B cell (primary cell): Measurements from ENCODE around the gene ARHGEF7. TPM values are rescaled to one million over a fixed set of nuclear protein-coding genes. Genes with fewer than 3 reads are reported as not detected.

Experiments used
- ATAC-seq: fragments of 200-7000 bp; cut with Tn5 transposase; one replicate; pipeline ENCODE4 v1.10.0; 2021; ENCODE audit warnings: low read depth, mild to moderate bottlenecking, moderate number of reproducible peaks, moderate library complexity
- CTCF ChIA-PET: fragments of 350-600 bp; sonication (Branson Sonifier 250); formaldehyde crosslinking; loops from one replicate; lab custom pipeline; 2021; ENCODE audit warnings: antibody characterized with exemption, inconsistent platforms; lab: Charles Lee
- POLR2A ChIA-PET: fragments of 350-600 bp; sonication (Branson Sonifier 250); formaldehyde crosslinking; loops from one replicate; lab custom pipeline; 2021; ENCODE audit warnings: antibody characterized with exemption; lab: Charles Lee
- DNase-seq: peaks from one replicate; pipeline ENCODE4 v3.0.0; 2013
- H2AFZ ChIP-seq: 2 replicates; pipeline ENCODE4 v1.6.1; 2012; ENCODE audit warnings: mild to moderate bottlenecking, low read depth, low read length; ENCODE audit not compliant: insufficient read depth, poor library complexity, severe bottlenecking
- H3K27ac ChIP-seq, 2 donors: 1 replicate in 1 of 2; 2 replicates in 1 of 2; pipeline ENCODE4 v1.5.1; 2012 to 2013; ENCODE audit warnings: low read length in 2 of 2, mild to moderate bottlenecking in 2 of 2, moderate library complexity in 1 of 2
- H3K27me3 ChIP-seq, 4 experiments: fragments of 200-600 bp in 1 of 4; sonication (generic) in 1 of 4; replicated peaks in 1 of 4; 1 replicate in 2 of 4; 2 replicates in 2 of 4; pipeline versions ENCODE4 v1.6.1 to v1.7.0; 2013 to 2016; ENCODE audit warnings: low read length in 3 of 4, mild to moderate bottlenecking in 2 of 4, mixed read lengths in 1 of 4, moderate library complexity in 1 of 4; ENCODE audit not compliant: insufficient read depth in 4 of 4, control insufficient read depth in 3 of 4; ENCODE audit errors: control extremely low read depth in 1 of 4
- H3K36me3 ChIP-seq, 2 experiments: replicated peaks in 1 of 2; 1 replicate in 1 of 2; 2 replicates in 1 of 2; pipeline versions ENCODE4 v1.6.1 to v1.7.1; 2013; ENCODE audit warnings: low read length in 1 of 2; ENCODE audit not compliant: insufficient read depth in 2 of 2, control insufficient read depth in 1 of 2; ENCODE audit errors: control extremely low read depth in 1 of 2, extremely low read depth in 1 of 2
- H3K4me1 ChIP-seq, 2 donors: fragments of 200-600 bp in 1 of 2; sonication (generic) in 1 of 2; 1 replicate in 1 of 2; 2 replicates in 1 of 2; pipeline versions ENCODE4 v1.5.1 to v1.6.1; 2013 to 2017; ENCODE audit warnings: low read length in 2 of 2; ENCODE audit not compliant: control insufficient read depth in 2 of 2, insufficient read depth in 2 of 2
- H3K4me2 ChIP-seq: replicated peaks from 2 replicates; pipeline ENCODE3; 2012; ENCODE audit warnings: mild to moderate bottlenecking, low read depth, low read length; ENCODE audit not compliant: poor library complexity, severe bottlenecking
- H3K4me3 ChIP-seq, 5 experiments: fragments of 200-600 bp in 1 of 5; sonication (generic) in 1 of 5; 1 replicate in 3 of 5; 2 replicates in 2 of 5; pipeline versions ENCODE4 v1.5.1 to v1.7.0; 2011 to 2016; ENCODE audit warnings: low read length in 4 of 5, mild to moderate bottlenecking in 4 of 5, low read depth in 2 of 5, control low read depth in 1 of 5, moderate library complexity in 1 of 5; ENCODE audit not compliant: insufficient read depth in 1 of 5; ENCODE audit errors: control extremely low read depth in 1 of 5, extremely low read depth in 1 of 5
- H3K79me2 ChIP-seq: fragments of 200-600 bp; sonication (generic); one replicate; pipeline ENCODE4 v1.6.0; 2016; ENCODE audit warnings: low read length; ENCODE audit not compliant: control insufficient read depth, insufficient read depth
- H3K9ac ChIP-seq: fragments of 200-600 bp; sonication (generic); 2 replicates; pipeline ENCODE4 v1.6.1; 2017; ENCODE audit warnings: mild to moderate bottlenecking, low read length, moderate library complexity
- H3K9me3 ChIP-seq, 3 donors: one replicate each; pipeline versions ENCODE4 v1.6.1 to v1.7.1; 2013; ENCODE audit warnings: low read length in 2 of 3; ENCODE audit not compliant: control insufficient read depth in 2 of 3, insufficient read depth in 1 of 3; ENCODE audit errors: control extremely low read depth in 1 of 3
- H4K20me1 ChIP-seq: 2 replicates; pipeline ENCODE4 v1.6.0; 2012; ENCODE audit warnings: mild to moderate bottlenecking, low read length; ENCODE audit not compliant: insufficient read depth, control insufficient read depth, poor library complexity, severe bottlenecking
- H3K27ac Mint-ChIP-seq: one replicate; pipeline ENCODE4 v1.8.0; 2021; ENCODE audit warnings: mixed read lengths
- H3K27me3 Mint-ChIP-seq: one replicate; pipeline ENCODE4 v1.8.0; 2021; ENCODE audit warnings: mixed read lengths
- H3K4me1 Mint-ChIP-seq: one replicate; pipeline ENCODE4 v1.8.0; 2021; ENCODE audit warnings: mixed read lengths
- H3K4me3 Mint-ChIP-seq: one replicate; pipeline ENCODE4 v1.8.0; 2021; ENCODE audit warnings: mixed read lengths
- H3K9me3 Mint-ChIP-seq: one replicate; pipeline ENCODE4 v1.8.0; 2022; ENCODE audit warnings: mixed read lengths; ENCODE audit not compliant: insufficient read depth
- EZH2 ChIP-seq: IDR thresholded peaks from 2 replicates; pipeline ENCODE4 v1.6.1; 2012; ENCODE audit warnings: borderline replicate concordance, low read depth, mild to moderate bottlenecking, moderate library complexity, low read length; ENCODE audit not compliant: insufficient read depth, poor library complexity, severe bottlenecking
- WGBS: methylation state at CpG from one replicate; pipeline ENCODE4 v1.1.5; 2013; ENCODE audit warnings: missing lambda C conversion rate; ENCODE audit not compliant: insufficient coverage; 5-methylcytosine and 5-hydroxymethylcytosine counted together
- intact Hi-C: fragments of 100-400 bp; cut with micrococcal nuclease; formaldehyde crosslinking; loops from one replicate; pipeline ENCODE4 v1.10.0; 2022
- polyA plus RNA-seq: library from polyadenylated mRNA; depleted of rRNA; stranded (reverse); fragments of >200 nt; gene quantifications from 2 replicates; pipeline ENCODE4 v1.2.3, GENCODE V29; 2012
- total RNA-seq, 2 donors: library from RNA; stranded (reverse); fragments of 120-200 nt in 1 of 2; gene quantifications; 1 replicate in 1 of 2; 2 replicates in 1 of 2; pipeline versions ENCODE4 v1.2.3 to v1.2.4, GENCODE V29; 2013 to 2022
- TF ChIP-seq, protein P1 (sequence below): fragments of 200-600 bp; IDR thresholded peaks from one replicate; pipeline ENCODE4 v1.8.0; 2022; ENCODE audit warnings: antibody characterized with exemption, mild to moderate bottlenecking

Gene ARHGEF7
- total and polyA plus RNA-seq, 2 donors (not counting 1 experiment from before 2014, with no cell fraction given) = 62.3 to 125 TPM

DNA sequence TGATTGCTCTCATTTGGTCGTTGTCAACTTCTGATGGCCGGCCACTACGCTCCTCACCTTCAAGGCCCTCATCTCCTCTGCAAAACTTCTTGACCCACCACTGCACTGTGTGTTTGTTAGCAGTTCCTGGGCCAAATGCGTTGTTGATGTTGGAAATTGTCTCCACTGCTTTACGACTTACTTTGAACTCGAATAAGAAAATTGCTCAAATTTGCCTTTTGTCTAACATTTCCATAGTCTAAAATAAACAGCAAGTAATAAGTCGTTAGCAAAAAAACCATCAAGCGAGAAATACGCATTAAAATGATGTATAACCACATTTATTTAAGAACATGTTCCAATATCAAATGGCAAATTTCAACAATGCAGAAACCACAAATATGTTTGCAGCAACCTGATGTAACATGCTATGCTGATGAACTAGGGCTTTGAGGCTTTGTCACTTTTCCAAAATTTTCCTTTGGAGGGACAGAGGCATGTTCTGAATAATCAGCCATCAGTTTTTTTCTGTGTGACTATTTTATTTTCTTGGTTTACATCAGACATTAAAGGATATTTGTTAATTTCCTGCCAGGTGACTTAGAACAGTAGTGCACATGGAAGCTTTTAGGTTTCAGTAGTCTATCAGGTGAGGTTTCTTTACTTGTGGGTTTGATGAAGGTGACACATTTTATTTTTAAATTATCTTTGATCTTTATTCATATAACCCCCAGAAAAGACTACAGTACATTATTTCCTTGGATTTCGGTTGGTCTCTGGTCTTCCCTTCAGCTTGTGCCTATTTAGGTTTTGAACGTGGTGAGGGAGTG is 130.7 kb downstream of the ARHGEF7 start:
- Histone ChIP-seq H3K36me3 (peaks cover 3 to 89% of the 10 kb centered on the region in 2 experiments), H3K79me2 (peaks cover 52% of the 10 kb centered on the region), H3K9ac (no peak overlapping the region), H3K4me2 (no peak overlapping the region), H3K4me1 (no peaks in the 10 kb centered on the region), H3K4me3 (no peak overlapping the region), H4K20me1 (peaks cover 31% of the 10 kb centered on the region), H2AFZ (no peak overlapping the region), H3K9me3 (no peaks in the 10 kb centered on the region), H3K27ac (no peak overlapping the region), H3K27me3 (no peaks in the 10 kb centered on the region)
- intact Hi-C loops = no loop called here
- Mint-ChIP-seq H3K27ac (no peak overlapping the region), H3K4me3 (no peak overlapping the region), H3K9me3 (no peaks in the 10 kb centered on the region), H3K4me1 (peaks cover 3% of the 10 kb centered on the region), H3K27me3 (no peaks in the 10 kb centered on the region)
- ChIA-PET POLR2A (no interaction called here), CTCF (interaction anchor here (1.3 kb wide), 1 partner anchor 178 kb away, joined by 3 read pairs; no protein-coding TSS in a partner anchor)
- ATAC-seq = no peak
- DNase-seq = no peak
- TF ChIP-seq EZH2 = no peak
- TF ChIP-seq, protein P1, sequence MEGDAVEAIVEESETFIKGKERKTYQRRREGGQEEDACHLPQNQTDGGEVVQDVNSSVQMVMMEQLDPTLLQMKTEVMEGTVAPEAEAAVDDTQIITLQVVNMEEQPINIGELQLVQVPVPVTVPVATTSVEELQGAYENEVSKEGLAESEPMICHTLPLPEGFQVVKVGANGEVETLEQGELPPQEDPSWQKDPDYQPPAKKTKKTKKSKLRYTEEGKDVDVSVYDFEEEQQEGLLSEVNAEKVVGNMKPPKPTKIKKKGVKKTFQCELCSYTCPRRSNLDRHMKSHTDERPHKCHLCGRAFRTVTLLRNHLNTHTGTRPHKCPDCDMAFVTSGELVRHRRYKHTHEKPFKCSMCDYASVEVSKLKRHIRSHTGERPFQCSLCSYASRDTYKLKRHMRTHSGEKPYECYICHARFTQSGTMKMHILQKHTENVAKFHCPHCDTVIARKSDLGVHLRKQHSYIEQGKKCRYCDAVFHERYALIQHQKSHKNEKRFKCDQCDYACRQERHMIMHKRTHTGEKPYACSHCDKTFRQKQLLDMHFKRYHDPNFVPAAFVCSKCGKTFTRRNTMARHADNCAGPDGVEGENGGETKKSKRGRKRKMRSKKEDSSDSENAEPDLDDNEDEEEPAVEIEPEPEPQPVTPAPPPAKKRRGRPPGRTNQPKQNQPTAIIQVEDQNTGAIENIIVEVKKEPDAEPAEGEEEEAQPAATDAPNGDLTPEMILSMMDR = no peak
- 100% methylated on average over 2 of the region's 11 CpGs for WGBS

DNA sequence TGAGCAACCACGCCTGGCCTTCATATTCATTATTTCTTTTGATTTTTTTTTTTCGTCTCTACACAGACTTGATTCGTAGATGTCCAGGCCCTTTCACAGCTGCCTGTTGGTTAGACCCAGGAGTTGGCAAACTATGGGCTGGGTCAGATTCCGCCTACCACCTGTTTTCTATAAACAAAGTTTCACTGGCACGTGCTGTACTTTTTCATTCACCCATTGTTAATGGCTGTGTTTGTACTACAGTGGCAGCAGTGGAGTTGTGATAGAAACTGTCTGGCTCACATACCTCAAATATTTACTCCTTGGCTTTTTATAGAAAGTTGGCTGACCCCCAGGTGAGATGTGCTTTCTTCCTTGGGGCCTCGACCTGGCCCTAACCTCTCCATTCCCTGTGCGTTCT is 132.4 kb downstream of the ARHGEF7 start:
- Mint-ChIP-seq H3K27me3 (no peaks in the 10 kb centered on the region), H3K4me3 (no peak overlapping the region), H3K9me3 (no peaks in the 10 kb centered on the region), H3K4me1 (peaks cover 15% of the 10 kb centered on the region), H3K27ac (no peak overlapping the region)
- peaks cover 51% of the 10 kb centered on the region for H3K79me2 ChIP-seq
- ATAC-seq (no peak), DNase-seq (no peak)
- TF ChIP-seq EZH2 = no peak
- TF ChIP-seq, protein P1 = no peak
- ChIA-PET POLR2A (no interaction called here), CTCF (interaction anchor here (1.3 kb wide), 1 partner anchor 180 kb away, joined by 3 read pairs; no protein-coding TSS in a partner anchor)
- intact Hi-C loops = no loop called here
- H3K4me1 ChIP-seq = peaks cover 3 to 12% of the 10 kb centered on the region in 2 donors
- H3K27me3 ChIP-seq = no peaks in the 10 kb centered on the region
- no peaks in the 10 kb centered on the region for H3K9me3 ChIP-seq
- H3K4me2 ChIP-seq = no peak overlapping the region
- no peak overlapping the region for H3K4me3 ChIP-seq
- H4K20me1 ChIP-seq = peaks cover 34% of the 10 kb centered on the region
- no peak overlapping the region for H3K27ac ChIP-seq
- no peak overlapping the region for H2AFZ ChIP-seq
- no peak overlapping the region for H3K9ac ChIP-seq
- 95% methylated on average over 3 of the region's 7 CpGs for WGBS
- H3K36me3 ChIP-seq = peaks cover 3 to 87% of the 10 kb centered on the region in 2 experiments
